GM10248 (cell line): ENCODE data around the gene VSIG10.

Experiments
- CTCF ChIA-PET: fragments of 300-600 bp; sonication (Branson Sonifier 250); formaldehyde crosslinking; extraction: SDS; loops from one replicate; lab custom pipeline; 2021; ENCODE audit warnings: antibody characterized with exemption; lab: Yijun Ruan, JAX
- POLR2A ChIA-PET: fragments of 350-650 bp; sonication (Branson Sonifier 250); formaldehyde crosslinking; extraction: SDS; loops from one replicate; lab custom pipeline; 2020; ENCODE audit warnings: antibody characterized with exemption; lab: Yijun Ruan, JAX
- DNase-seq: peaks from one replicate; pipeline ENCODE4 v3.0.0; 2012; ENCODE audit errors: extremely low spot score
- TF ChIP-seq, protein P1 (sequence below): IDR thresholded peaks from 2 replicates; pipeline ENCODE4 v1.5.1; 2012; ENCODE audit warnings: mild to moderate bottlenecking, low read depth; ENCODE audit errors: extremely low read depth, missing control alignments, control extremely low read depth

Gene VSIG10

DNA sequence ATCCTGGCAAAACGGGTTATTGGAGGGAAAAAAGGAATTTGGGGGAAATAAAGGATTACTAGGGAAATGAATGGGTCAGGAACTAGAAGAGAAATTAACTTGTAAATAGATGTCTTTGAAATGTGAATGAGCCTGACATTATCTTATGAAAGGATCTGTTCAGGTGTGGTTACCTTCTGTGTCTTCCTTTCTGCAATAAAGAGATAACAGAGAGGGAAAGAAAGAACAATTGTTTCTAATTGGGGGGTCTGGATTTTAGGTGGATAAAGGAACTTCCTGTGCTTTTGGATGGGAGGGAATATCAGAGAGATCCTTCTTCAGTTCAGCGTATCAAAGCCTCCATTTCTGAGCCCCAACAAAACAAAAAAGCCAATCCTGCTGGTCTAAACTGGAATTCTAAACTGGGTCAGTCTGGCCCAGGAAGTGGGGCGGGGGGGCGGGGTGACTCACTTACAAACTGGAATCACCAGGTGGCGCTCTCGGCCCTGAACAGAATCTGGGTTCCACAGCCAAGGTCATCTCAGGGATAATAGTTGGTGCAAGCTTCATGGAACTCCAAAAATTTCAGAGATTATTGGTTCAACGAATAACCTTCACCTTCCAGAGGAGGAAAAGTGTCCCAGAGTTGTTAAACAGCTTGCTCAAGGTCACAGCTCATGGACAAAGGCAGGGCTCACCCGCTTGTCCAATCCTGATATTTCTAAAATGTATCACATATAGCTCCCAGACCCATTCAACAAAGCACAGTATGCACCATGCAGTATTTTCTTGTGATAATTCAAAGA lies 17.0 kb upstream of the VSIG10 start:
- DNase-seq = peak; percentile 86
- TF ChIP-seq, protein P1, sequence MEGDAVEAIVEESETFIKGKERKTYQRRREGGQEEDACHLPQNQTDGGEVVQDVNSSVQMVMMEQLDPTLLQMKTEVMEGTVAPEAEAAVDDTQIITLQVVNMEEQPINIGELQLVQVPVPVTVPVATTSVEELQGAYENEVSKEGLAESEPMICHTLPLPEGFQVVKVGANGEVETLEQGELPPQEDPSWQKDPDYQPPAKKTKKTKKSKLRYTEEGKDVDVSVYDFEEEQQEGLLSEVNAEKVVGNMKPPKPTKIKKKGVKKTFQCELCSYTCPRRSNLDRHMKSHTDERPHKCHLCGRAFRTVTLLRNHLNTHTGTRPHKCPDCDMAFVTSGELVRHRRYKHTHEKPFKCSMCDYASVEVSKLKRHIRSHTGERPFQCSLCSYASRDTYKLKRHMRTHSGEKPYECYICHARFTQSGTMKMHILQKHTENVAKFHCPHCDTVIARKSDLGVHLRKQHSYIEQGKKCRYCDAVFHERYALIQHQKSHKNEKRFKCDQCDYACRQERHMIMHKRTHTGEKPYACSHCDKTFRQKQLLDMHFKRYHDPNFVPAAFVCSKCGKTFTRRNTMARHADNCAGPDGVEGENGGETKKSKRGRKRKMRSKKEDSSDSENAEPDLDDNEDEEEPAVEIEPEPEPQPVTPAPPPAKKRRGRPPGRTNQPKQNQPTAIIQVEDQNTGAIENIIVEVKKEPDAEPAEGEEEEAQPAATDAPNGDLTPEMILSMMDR = peak; percentile 56
- POLR2A ChIA-PET = no interaction called here
- CTCF ChIA-PET = interaction anchor here (0.7 to 8.4 kb wide), 37 partner anchors 8 to 916 kb away, joined by 3 to 118 read pairs (median 4); partner anchors contain the start of genes PEBP1 and SUDS3

- POLR2A ChIA-PET = interaction anchor here (0.6 to 0.7 kb wide), 3 partner anchors 8 to 265 kb away, joined by 3 to 6 read pairs (median 4); no protein-coding TSS in a partner anchor
- TF ChIP-seq, protein P1 = no peak
- CTCF ChIA-PET = interaction anchor here (0.9 to 8.4 kb wide), 10 partner anchors 9 to 271 kb away, joined by 3 to 118 read pairs (median 3); partner anchors contain the start of genes PEBP1 and SUDS3
- no peak for DNase-seq
These were observed 15.7 kb upstream of the VSIG10 start for GRCh38 chr12:118119449-118119879.

DNA sequence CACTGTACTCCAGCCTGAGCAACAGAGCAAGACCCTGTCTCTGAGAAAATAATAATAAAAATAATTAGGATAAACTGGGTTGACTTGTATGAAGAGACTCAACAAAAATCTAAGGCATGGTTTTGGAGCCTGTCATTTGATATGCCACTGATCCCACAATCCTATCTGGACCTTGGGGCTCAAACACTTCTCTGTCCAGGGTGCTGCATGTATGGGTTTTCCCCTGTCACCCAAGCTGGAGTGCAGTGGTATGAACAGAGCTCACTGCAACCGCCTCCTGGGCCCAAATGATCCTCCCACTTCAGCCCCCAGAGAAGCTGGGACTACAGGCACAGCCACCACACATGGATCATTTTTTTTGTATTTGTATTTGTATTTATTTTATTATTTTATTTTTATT lies 5.3 kb upstream of the VSIG10 start:
- POLR2A ChIA-PET = no interaction called here
- DNase-seq = no peak
- TF ChIP-seq, protein P1 = no peak
- CTCF ChIA-PET = interaction anchor here (0.9 to 2.3 kb wide), 5 partner anchors 12 to 268 kb away, joined by 3 to 13 read pairs (median 4); no protein-coding TSS in a partner anchor

DNA sequence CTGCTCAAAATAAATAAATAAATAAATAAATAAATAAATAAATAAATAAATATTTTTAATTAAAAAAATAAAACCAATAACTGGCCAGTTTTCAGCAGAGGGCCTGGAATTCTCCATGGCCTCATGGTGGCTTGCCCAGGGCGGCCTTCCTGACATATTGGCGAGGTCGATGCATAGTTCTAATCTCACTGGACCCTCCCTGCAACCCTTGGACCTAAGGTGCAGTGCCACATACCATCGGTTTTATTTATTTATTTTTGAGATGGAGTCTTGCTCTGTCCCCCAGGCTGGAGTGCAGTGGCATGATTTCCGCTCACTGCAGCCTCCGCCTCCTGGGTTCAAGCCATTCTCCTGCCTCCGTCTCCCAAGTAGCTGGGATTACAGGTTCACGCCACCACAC lies 3.9 kb upstream of the VSIG10 start:
- no peak for DNase-seq

GRCh38 chr12:118107011-118107410 lies 3.2 kb upstream of the VSIG10 start:
- POLR2A ChIA-PET = no interaction called here

More for the DNA sequence above, 3.9 kb upstream of the VSIG10 start:
- TF ChIP-seq, protein P1 = no peak
- ChIA-PET POLR2A (no interaction called here), CTCF (interaction anchor here (1.2 to 2.3 kb wide), 4 partner anchors 10 to 270 kb away, joined by 3 to 13 read pairs (median 4); no protein-coding TSS in a partner anchor)

DNA sequence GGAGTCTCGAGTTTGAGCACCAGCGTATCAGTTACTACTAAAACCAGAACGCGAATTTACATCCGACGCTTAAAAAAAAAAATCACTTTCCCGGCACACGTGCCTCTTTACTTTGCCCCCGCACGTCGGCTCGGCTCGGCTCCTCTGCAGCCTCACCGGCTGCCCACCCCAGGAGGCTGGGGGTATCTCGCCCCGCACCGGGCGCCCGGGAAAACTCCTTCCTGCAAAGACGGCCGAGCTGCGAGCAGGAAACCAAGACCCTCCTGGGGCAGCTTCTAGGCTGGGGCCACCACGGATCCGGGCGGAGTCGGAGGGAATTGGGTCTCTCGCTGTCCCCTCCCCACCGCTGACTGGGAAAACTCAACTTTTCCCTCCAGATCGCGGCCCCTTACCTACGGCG lies 610 bp downstream of the VSIG10 start:
- DNase-seq = no peak
- ChIA-PET POLR2A (no interaction called here), CTCF (interaction anchor here (1.5 to 1.8 kb wide), 2 partner anchors 17 to 245 kb away, joined by 4 read pairs; no protein-coding TSS in a partner anchor)
- TF ChIP-seq, protein P1 = no peak

More at GRCh38 chr12:118107011-118107410, 3.2 kb upstream of the VSIG10 start:
- TF ChIP-seq, protein P1 = no peak
- CTCF ChIA-PET = interaction anchor here (1.2 to 2.3 kb wide), 2 partner anchors 10 to 14 kb away, joined by 3 to 13 read pairs; no protein-coding TSS in a partner anchor
- no peak for DNase-seq
